ENCODE measurements around the gene SYNE3. TPM values are rescaled to one million over a fixed set of nuclear protein-coding genes. Genes with fewer than 3 reads are reported as not detected.

Gene SYNE3
- total and polyA plus RNA-seq, 2 of the 8 experiments (the other 6 are each of a cell fraction or from before 2014, with no cell fraction given), result under 0.01 TPM; not detected in 1

- no peak overlapping the region for H2AFZ ChIP-seq (ENCODE audit: low read length)
- H3K4me3 ChIP-seq (ENCODE audit: extremely low read depth in 1 of 4, insufficient read depth in 2 of 4, low read depth in 3 of 4, low read length in 4 of 4), result peak overlapping the region; percentile 57 to 98 (median 90)
- no peak for DNase-seq (ENCODE audit: low read depth in 1 of 2, low spot score in 2 of 2)
Measured at GRCh38 chr14:95535226-95536021, 19.0 kb upstream of the SYNE3 start.

More at GRCh38 chr14:95535226-95536021, 19.0 kb upstream of the SYNE3 start:
- 8% methylated on average over 37 of the region's 52 CpGs; no CpG with 5 or more reads in 1 of the 2 experiments for whole genome bisulfite sequencing, 2 experiments (ENCODE audit: extremely low coverage in 1 of 2, insufficient coverage in 1 of 2, insufficient read length in 1 of 2, insufficient replicate concordance in 2 of 2, low coverage in 1 of 2, low lambda C conversion rate in 2 of 2, missing lambda C conversion rate in 1 of 2)
- H3K79me1 ChIP-seq (ENCODE audit: low read depth, low read length), result peaks cover 17% of the 10 kb centered on the region
- H4K91ac ChIP-seq (replicated peaks; ENCODE audit: insufficient read length, low read length), result no peak overlapping the region
- peak overlapping the region; percentile 37 for H3K14ac ChIP-seq (ENCODE audit: insufficient read length)
- no peak overlapping the region for H2AK5ac ChIP-seq (ENCODE audit: low read depth, low read length)
- peak overlapping the region; percentile 56 for H3K56ac ChIP-seq (replicated peaks; ENCODE audit: insufficient read length, low read depth, low read length)
- ChIA-PET CTCF (ENCODE audit: partially characterized antibody) (interaction anchor here (1.3 to 1.9 kb wide), 4 partner anchors 8 to 93 kb away, joined by 3 to 10 read pairs (median 4); no protein-coding TSS in a partner anchor), POLR2A (ENCODE audit: partially characterized antibody) (interaction anchor here (0.6 to 2.5 kb wide), 7 partner anchors 9 to 843 kb away, joined by 3 to 6 read pairs (median 5); no protein-coding TSS in a partner anchor)
- no peak overlapping the region for H3K4ac ChIP-seq (replicated peaks; ENCODE audit: insufficient read length, low read depth, low read length)
- no peak overlapping the region for H2BK15ac ChIP-seq (ENCODE audit: low read length)
- no peak overlapping the region for H2BK12ac ChIP-seq (ENCODE audit: low read depth, low read length)
- no peak overlapping the region for H3K27ac ChIP-seq (ENCODE audit: low read depth, low read length)
- no peak overlapping the region; the same call in 1 of the 2 replicates for H2BK5ac ChIP-seq (ENCODE audit: low read depth, low read length)
- no peak overlapping the region for H3K18ac ChIP-seq (ENCODE audit: extremely low read depth, low read length)
- TF ChIP-seq RBBP5 (IDR thresholded peaks at IDR 0.05; ENCODE audit: borderline replicate concordance, low read depth, low read length), result no peak
- TF ChIP-seq JUN (IDR thresholded peaks at IDR 0.05; ENCODE audit: low read depth, low read length), result no peak
- TF ChIP-seq KDM4A (IDR thresholded peaks at IDR 0.05; ENCODE audit: low read depth, low read length, severe bottlenecking), result peak; percentile 44
- TF ChIP-seq, protein P1, sequence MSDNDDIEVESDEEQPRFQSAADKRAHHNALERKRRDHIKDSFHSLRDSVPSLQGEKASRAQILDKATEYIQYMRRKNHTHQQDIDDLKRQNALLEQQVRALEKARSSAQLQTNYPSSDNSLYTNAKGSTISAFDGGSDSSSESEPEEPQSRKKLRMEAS (IDR thresholded peaks at IDR 0.05), result peak; percentile 45
- H3K9me3 ChIP-seq (ENCODE audit: insufficient read depth in 2 of 2, low read depth in 1 of 2, low read length in 1 of 2), result no peaks in the 10 kb centered on the region
- peaks cover 2 to 19% (median 3%) of the 10 kb centered on the region in 4 experiments for H3K4me1 ChIP-seq (replicated peaks in 1 of 4; ENCODE audit: control insufficient read depth in 3 of 4, insufficient read depth in 4 of 4, low read length in 3 of 4)
- H3K79me2 ChIP-seq (ENCODE audit: control insufficient read depth in 1 of 2, insufficient read depth in 2 of 2, low read length in 2 of 2), result peaks cover 28 to 89% of the 10 kb centered on the region in 2 experiments
- peak overlapping the region; percentile 56 to 91 (median 77) for H3K9ac ChIP-seq (replicated peaks in 1 of 4; ENCODE audit: extremely low read depth in 1 of 4, low read depth in 3 of 4, low read length in 3 of 4)
- no peak overlapping the region for H4K5ac ChIP-seq (ENCODE audit: insufficient read length, low read depth, low read length)
- no peak overlapping the region for H2BK120ac ChIP-seq (replicated peaks; ENCODE audit: low read depth, low read length)
- H3K4me2 ChIP-seq (ENCODE audit: insufficient read depth in 1 of 2, low read depth in 2 of 2, low read length in 2 of 2), result peak overlapping the region; percentile 96 to 98
- H3K23ac ChIP-seq (ENCODE audit: insufficient read length), result no peak overlapping the region
- no peak overlapping the region for H2BK20ac ChIP-seq (ENCODE audit: low read length)
- H4K20me1 ChIP-seq (replicated peaks in 1 of 2; ENCODE audit: control insufficient read depth in 1 of 2, insufficient read depth in 2 of 2, low read length in 2 of 2), result peaks cover 39 to 48% of the 10 kb centered on the region in 2 experiments
- no peaks in the 10 kb centered on the region for H3K27me3 ChIP-seq (replicated peaks in 1 of 4; ENCODE audit: control insufficient read depth in 3 of 4, extremely low read depth in 1 of 4, insufficient read depth in 3 of 4, low read length in 3 of 4)
- peak overlapping the region; percentile 64 for H4K8ac ChIP-seq (ENCODE audit: extremely low read depth, insufficient read depth, low read length)
- H3K23me2 ChIP-seq (ENCODE audit: low read depth, low read length), result peaks cover 16% of the 10 kb centered on the region; the same call in 1 of the 2 replicates
- peaks cover 0 to 12% (median 2%) of the 10 kb centered on the region in 4 experiments; a peak in 2 of 8 replicates for H3K36me3 ChIP-seq (ENCODE audit: control insufficient read depth in 2 of 4, insufficient read depth in 4 of 4, low read length in 3 of 4)
- FAIRE-seq, result no peak

Data from H1 (cell line).